ENCODE data around the gene HTR4.

The HTR4 gene

DNA sequence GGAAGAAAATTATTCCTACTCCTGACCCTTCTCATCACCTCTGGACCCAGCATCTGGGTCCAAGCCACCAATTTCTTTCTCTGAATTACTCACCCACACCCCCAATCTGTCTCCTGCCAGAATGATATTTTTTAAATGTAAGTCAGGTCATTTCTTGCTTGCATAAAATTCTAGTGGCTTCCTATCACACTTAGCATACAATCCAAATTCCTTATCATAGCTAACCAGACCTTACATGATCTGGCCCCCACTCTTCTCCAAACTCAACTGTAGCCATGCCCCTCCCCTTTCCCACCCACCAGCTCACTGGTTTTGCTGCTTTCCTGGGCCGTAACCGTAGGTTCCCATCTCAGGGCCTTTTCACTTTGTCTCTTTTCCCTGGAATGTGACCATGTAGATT lies 15.2 kb downstream of the HTR4 start:
- TF ChIP-seq, protein P1, sequence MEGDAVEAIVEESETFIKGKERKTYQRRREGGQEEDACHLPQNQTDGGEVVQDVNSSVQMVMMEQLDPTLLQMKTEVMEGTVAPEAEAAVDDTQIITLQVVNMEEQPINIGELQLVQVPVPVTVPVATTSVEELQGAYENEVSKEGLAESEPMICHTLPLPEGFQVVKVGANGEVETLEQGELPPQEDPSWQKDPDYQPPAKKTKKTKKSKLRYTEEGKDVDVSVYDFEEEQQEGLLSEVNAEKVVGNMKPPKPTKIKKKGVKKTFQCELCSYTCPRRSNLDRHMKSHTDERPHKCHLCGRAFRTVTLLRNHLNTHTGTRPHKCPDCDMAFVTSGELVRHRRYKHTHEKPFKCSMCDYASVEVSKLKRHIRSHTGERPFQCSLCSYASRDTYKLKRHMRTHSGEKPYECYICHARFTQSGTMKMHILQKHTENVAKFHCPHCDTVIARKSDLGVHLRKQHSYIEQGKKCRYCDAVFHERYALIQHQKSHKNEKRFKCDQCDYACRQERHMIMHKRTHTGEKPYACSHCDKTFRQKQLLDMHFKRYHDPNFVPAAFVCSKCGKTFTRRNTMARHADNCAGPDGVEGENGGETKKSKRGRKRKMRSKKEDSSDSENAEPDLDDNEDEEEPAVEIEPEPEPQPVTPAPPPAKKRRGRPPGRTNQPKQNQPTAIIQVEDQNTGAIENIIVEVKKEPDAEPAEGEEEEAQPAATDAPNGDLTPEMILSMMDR (IDR thresholded peaks at IDR 0.05; ENCODE audit: borderline replicate concordance, insufficient read depth, low read depth, low read length): no peak
- H3K4me3 ChIP-seq (ENCODE audit: low read depth, low read length): no peak overlapping the region

GRCh38 chr5:148636353-148636752 lies 18.0 kb downstream of the HTR4 start:
- H3K4me3 ChIP-seq (ENCODE audit: low read depth, low read length): no peak overlapping the region
- TF ChIP-seq, protein P1 (IDR thresholded peaks at IDR 0.05; ENCODE audit: borderline replicate concordance, insufficient read depth, low read depth, low read length): no peak

DNA sequence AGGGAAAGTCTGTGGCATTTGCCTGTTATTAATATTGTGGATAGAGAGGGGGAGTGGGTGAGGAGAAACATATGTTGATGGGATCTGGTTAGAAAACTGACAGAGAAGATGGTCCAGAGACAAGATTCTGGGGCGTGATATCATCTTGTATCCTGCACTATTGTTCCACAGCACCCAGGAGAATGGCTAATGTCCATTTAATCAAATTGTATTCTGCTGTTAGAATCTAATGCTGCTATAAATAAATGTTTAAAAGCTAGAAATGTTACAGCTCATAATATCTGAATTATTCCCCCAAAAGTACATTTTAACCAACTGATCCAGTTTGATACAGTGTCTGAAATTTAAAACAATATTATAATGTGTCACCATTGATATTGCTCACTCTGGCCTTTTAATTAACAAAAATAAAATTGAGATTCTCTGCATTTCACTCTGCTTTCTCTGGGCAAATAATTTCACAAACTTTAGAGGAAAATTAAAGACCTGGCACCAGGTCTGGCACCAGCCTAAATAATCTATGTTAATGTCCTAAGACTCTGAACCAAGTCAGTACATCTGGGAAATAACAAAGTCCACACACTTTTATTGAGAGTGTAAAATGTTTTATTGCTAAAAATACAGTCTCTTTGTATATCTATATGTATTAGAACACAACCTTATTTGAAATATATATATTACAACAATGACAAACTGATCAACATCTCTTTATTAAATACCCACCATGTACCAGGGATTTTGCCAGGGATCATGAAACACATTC lies 18.8 kb downstream of the HTR4 start:
- no peak overlapping the region for H3K4me3 ChIP-seq (ENCODE audit: low read depth, low read length)
- TF ChIP-seq, protein P1 (IDR thresholded peaks at IDR 0.05; ENCODE audit: borderline replicate concordance, insufficient read depth, low read depth, low read length): no peak

- TF ChIP-seq, protein P1 (IDR thresholded peaks at IDR 0.05; ENCODE audit: borderline replicate concordance, insufficient read depth, low read depth, low read length): no peak
- no peak overlapping the region for H3K4me3 ChIP-seq (ENCODE audit: low read depth, low read length)
Measured at GRCh38 chr5:148633067-148633377, 21.3 kb downstream of the HTR4 start.

- TF ChIP-seq, protein P1 (IDR thresholded peaks at IDR 0.05; ENCODE audit: borderline replicate concordance, insufficient read depth, low read depth, low read length): no peak
- no peak overlapping the region for H3K4me3 ChIP-seq (ENCODE audit: low read depth, low read length)
Measured at GRCh38 chr5:148632255-148633066, 21.9 kb downstream of the HTR4 start.

DNA sequence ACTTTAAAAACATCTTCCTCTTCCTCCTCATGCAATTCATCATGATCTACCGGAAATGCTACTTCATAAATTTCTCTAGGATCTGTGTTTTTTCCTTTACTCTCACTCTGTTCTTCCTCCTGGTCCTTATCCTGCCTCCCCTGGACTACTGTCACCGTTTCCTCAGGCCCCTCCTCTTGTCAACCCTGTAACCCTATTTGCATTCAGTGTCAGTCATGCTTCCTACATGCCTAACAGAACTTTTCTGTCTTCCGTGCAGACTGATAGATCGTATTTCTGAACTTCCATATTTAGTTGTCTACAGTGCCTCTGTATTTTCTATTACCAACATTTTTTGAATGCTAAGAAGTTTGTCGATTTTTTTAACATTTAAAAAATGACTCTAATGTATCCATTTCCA lies 27.3 kb downstream of the HTR4 start:
- H3K4me3 ChIP-seq (ENCODE audit: low read depth, low read length): no peak overlapping the region
- TF ChIP-seq, protein P1 (IDR thresholded peaks at IDR 0.05; ENCODE audit: borderline replicate concordance, insufficient read depth, low read depth, low read length): no peak

Measured in GM12875 (cell line).